ENCODE measurements around the gene BCAS1. TPM values are rescaled to one million over a fixed set of nuclear protein-coding genes. Genes with fewer than 3 reads are reported as not detected.

BCAS1 gene
- total and polyA plus RNA-seq, 2 donors = 0.38 to 1.5 TPM

GRCh38 chr20:53996584-53997486, 73.6 kb downstream of the BCAS1 start:
- H3K27me3 ChIP-seq (ENCODE audit: control insufficient read depth in 2 of 2, insufficient read depth in 1 of 2, low read length in 1 of 2) = no peaks in the 10 kb centered on the region
- WGBS = 88% methylated on average over 10 of the region's 10 CpGs
- no peaks in the 10 kb centered on the region for H3K9me3 ChIP-seq (ENCODE audit: control insufficient read depth in 2 of 2, insufficient read depth in 1 of 2, low read length in 1 of 2)
- no peaks in the 10 kb centered on the region for H3K36me3 ChIP-seq (ENCODE audit: control insufficient read depth in 2 of 2, insufficient read depth in 2 of 2, low read length in 1 of 2)
- H3K4me1 ChIP-seq (ENCODE audit: control insufficient read depth in 2 of 2, insufficient read depth in 2 of 2, low read length in 2 of 2) = no peaks in the 10 kb centered on the region
- H3K4me3 ChIP-seq (ENCODE audit: low read length in 2 of 2) = no peak overlapping the region
- DNase-seq (ENCODE audit: low read depth in 6 of 9, low spot score in 9 of 9) = no peak
- H3K27ac ChIP-seq (ENCODE audit: low read depth in 1 of 2, low read length in 1 of 2) = no peak overlapping the region

- WGBS = 94% methylated on average over 5 of the region's 5 CpGs
- Histone ChIP-seq H3K27me3 (ENCODE audit: control insufficient read depth in 2 of 2, insufficient read depth in 1 of 2, low read length in 1 of 2) (no peaks in the 10 kb centered on the region), H3K9me3 (ENCODE audit: control insufficient read depth in 2 of 2, insufficient read depth in 1 of 2, low read length in 1 of 2) (no peaks in the 10 kb centered on the region), H3K27ac (ENCODE audit: low read depth in 1 of 2, low read length in 1 of 2) (no peak overlapping the region), H3K36me3 (ENCODE audit: control insufficient read depth in 2 of 2, insufficient read depth in 2 of 2, low read length in 1 of 2) (no peaks in the 10 kb centered on the region), H3K4me1 (ENCODE audit: control insufficient read depth in 2 of 2, insufficient read depth in 2 of 2, low read length in 2 of 2) (no peaks in the 10 kb centered on the region), H3K4me3 (ENCODE audit: low read length in 2 of 2) (no peak overlapping the region)
- no peak for DNase-seq (ENCODE audit: low read depth in 6 of 9, low spot score in 9 of 9)
Observed at GRCh38 chr20:53995949-53996348, 74.4 kb downstream of the BCAS1 start.

GRCh38 chr20:53994088-53994487, 76.3 kb downstream of the BCAS1 start:
- H3K27me3 ChIP-seq (ENCODE audit: control insufficient read depth in 2 of 2, insufficient read depth in 1 of 2, low read length in 1 of 2) = no peaks in the 10 kb centered on the region
- no peaks in the 10 kb centered on the region for H3K36me3 ChIP-seq (ENCODE audit: control insufficient read depth in 2 of 2, insufficient read depth in 2 of 2, low read length in 1 of 2)
- H3K9me3 ChIP-seq (ENCODE audit: control insufficient read depth in 2 of 2, insufficient read depth in 1 of 2, low read length in 1 of 2) = no peaks in the 10 kb centered on the region
- no peaks in the 10 kb centered on the region for H3K4me1 ChIP-seq (ENCODE audit: control insufficient read depth in 2 of 2, insufficient read depth in 2 of 2, low read length in 2 of 2)
- no peak for DNase-seq (ENCODE audit: low read depth in 6 of 9, low spot score in 9 of 9)
- H3K4me3 ChIP-seq (ENCODE audit: low read length in 2 of 2) = no peak overlapping the region
- WGBS = 93% methylated on average over 7 of the region's 7 CpGs
- H3K27ac ChIP-seq (ENCODE audit: low read depth in 1 of 2, low read length in 1 of 2) = no peak overlapping the region

GRCh38 chr20:53993310-53993709, 77.1 kb downstream of the BCAS1 start:
- H3K4me3 ChIP-seq (ENCODE audit: low read length in 2 of 2) = no peak overlapping the region
- no peaks in the 10 kb centered on the region for H3K36me3 ChIP-seq (ENCODE audit: control insufficient read depth in 2 of 2, insufficient read depth in 2 of 2, low read length in 1 of 2)
- no peaks in the 10 kb centered on the region for H3K4me1 ChIP-seq (ENCODE audit: control insufficient read depth in 2 of 2, insufficient read depth in 2 of 2, low read length in 2 of 2)
- no peak for DNase-seq (ENCODE audit: low read depth in 6 of 9, low spot score in 9 of 9)
- no peaks in the 10 kb centered on the region for H3K27me3 ChIP-seq (ENCODE audit: control insufficient read depth in 2 of 2, insufficient read depth in 1 of 2, low read length in 1 of 2)
- H3K9me3 ChIP-seq (ENCODE audit: control insufficient read depth in 2 of 2, insufficient read depth in 1 of 2, low read length in 1 of 2) = no peaks in the 10 kb centered on the region
- no peak overlapping the region for H3K27ac ChIP-seq (ENCODE audit: low read depth in 1 of 2, low read length in 1 of 2)
- WGBS = 75% methylated on average over 5 of the region's 5 CpGs

GRCh38 chr20:53990768-53991450, 79.5 kb downstream of the BCAS1 start:
- DNase-seq (ENCODE audit: low read depth in 6 of 9, low spot score in 9 of 9) = no peak
- 95% methylated on average over 9 of the region's 9 CpGs for WGBS
- H3K4me3 ChIP-seq (ENCODE audit: low read length in 2 of 2) = no peak overlapping the region
- H3K36me3 ChIP-seq (ENCODE audit: control insufficient read depth in 2 of 2, insufficient read depth in 2 of 2, low read length in 1 of 2) = no peaks in the 10 kb centered on the region
- no peaks in the 10 kb centered on the region for H3K9me3 ChIP-seq (ENCODE audit: control insufficient read depth in 2 of 2, insufficient read depth in 1 of 2, low read length in 1 of 2)
- no peak overlapping the region for H3K27ac ChIP-seq (ENCODE audit: low read depth in 1 of 2, low read length in 1 of 2)
- no peaks in the 10 kb centered on the region for H3K27me3 ChIP-seq (ENCODE audit: control insufficient read depth in 2 of 2, insufficient read depth in 1 of 2, low read length in 1 of 2)
- H3K4me1 ChIP-seq (ENCODE audit: control insufficient read depth in 2 of 2, insufficient read depth in 2 of 2, low read length in 2 of 2) = no peaks in the 10 kb centered on the region

- no peaks in the 10 kb centered on the region for H3K36me3 ChIP-seq (ENCODE audit: control insufficient read depth in 2 of 2, insufficient read depth in 2 of 2, low read length in 1 of 2)
- no peaks in the 10 kb centered on the region for H3K27me3 ChIP-seq (ENCODE audit: control insufficient read depth in 2 of 2, insufficient read depth in 1 of 2, low read length in 1 of 2)
- no peaks in the 10 kb centered on the region for H3K9me3 ChIP-seq (ENCODE audit: control insufficient read depth in 2 of 2, insufficient read depth in 1 of 2, low read length in 1 of 2)
- no peak overlapping the region for H3K4me3 ChIP-seq (ENCODE audit: low read length in 2 of 2)
- H3K27ac ChIP-seq (ENCODE audit: low read depth in 1 of 2, low read length in 1 of 2) = no peak overlapping the region
- DNase-seq (ENCODE audit: low read depth in 6 of 9, low spot score in 9 of 9) = no peak
- 88% methylated on average over 2 of the region's 2 CpGs for WGBS
- H3K4me1 ChIP-seq (ENCODE audit: control insufficient read depth in 2 of 2, insufficient read depth in 2 of 2, low read length in 2 of 2) = no peaks in the 10 kb centered on the region
Observed at GRCh38 chr20:53990003-53990402, 80.4 kb downstream of the BCAS1 start.

GRCh38 chr20:53989401-53989800, 81.0 kb downstream of the BCAS1 start:
- H3K9me3 ChIP-seq (ENCODE audit: control insufficient read depth in 2 of 2, insufficient read depth in 1 of 2, low read length in 1 of 2) = no peaks in the 10 kb centered on the region
- H3K27me3 ChIP-seq (ENCODE audit: control insufficient read depth in 2 of 2, insufficient read depth in 1 of 2, low read length in 1 of 2) = no peaks in the 10 kb centered on the region
- no peaks in the 10 kb centered on the region for H3K4me1 ChIP-seq (ENCODE audit: control insufficient read depth in 2 of 2, insufficient read depth in 2 of 2, low read length in 2 of 2)
- WGBS = 93% methylated on average over 2 of the region's 2 CpGs
- no peak for DNase-seq (ENCODE audit: low read depth in 6 of 9, low spot score in 9 of 9)
- H3K4me3 ChIP-seq (ENCODE audit: low read length in 2 of 2) = no peak overlapping the region
- no peak overlapping the region for H3K27ac ChIP-seq (ENCODE audit: low read depth in 1 of 2, low read length in 1 of 2)
- H3K36me3 ChIP-seq (ENCODE audit: control insufficient read depth in 2 of 2, insufficient read depth in 2 of 2, low read length in 1 of 2) = no peaks in the 10 kb centered on the region

- H3K27ac ChIP-seq (ENCODE audit: low read depth in 1 of 2, low read length in 1 of 2) = no peak overlapping the region
- H3K4me3 ChIP-seq (ENCODE audit: low read length in 2 of 2) = no peak overlapping the region
- H3K27me3 ChIP-seq (ENCODE audit: control insufficient read depth in 2 of 2, insufficient read depth in 1 of 2, low read length in 1 of 2) = no peaks in the 10 kb centered on the region
- H3K4me1 ChIP-seq (ENCODE audit: control insufficient read depth in 2 of 2, insufficient read depth in 2 of 2, low read length in 2 of 2) = no peaks in the 10 kb centered on the region
- WGBS = 95% methylated on average over 4 of the region's 4 CpGs
- H3K9me3 ChIP-seq (ENCODE audit: control insufficient read depth in 2 of 2, insufficient read depth in 1 of 2, low read length in 1 of 2) = no peaks in the 10 kb centered on the region
- DNase-seq (ENCODE audit: low read depth in 6 of 9, low spot score in 9 of 9) = no peak
- no peaks in the 10 kb centered on the region for H3K36me3 ChIP-seq (ENCODE audit: control insufficient read depth in 2 of 2, insufficient read depth in 2 of 2, low read length in 1 of 2)
Observed at GRCh38 chr20:53986037-53986650, 84.2 kb downstream of the BCAS1 start.

- Histone ChIP-seq H3K4me1 (ENCODE audit: control insufficient read depth in 2 of 2, insufficient read depth in 2 of 2, low read length in 2 of 2) (no peaks in the 10 kb centered on the region), H3K4me3 (ENCODE audit: low read length in 2 of 2) (no peak overlapping the region), H3K27me3 (ENCODE audit: control insufficient read depth in 2 of 2, insufficient read depth in 1 of 2, low read length in 1 of 2) (no peaks in the 10 kb centered on the region), H3K27ac (ENCODE audit: low read depth in 1 of 2, low read length in 1 of 2) (no peak overlapping the region), H3K36me3 (ENCODE audit: control insufficient read depth in 2 of 2, insufficient read depth in 2 of 2, low read length in 1 of 2) (no peaks in the 10 kb centered on the region), H3K9me3 (ENCODE audit: control insufficient read depth in 2 of 2, insufficient read depth in 1 of 2, low read length in 1 of 2) (no peaks in the 10 kb centered on the region)
- 97% methylated on average over 8 of the region's 8 CpGs for WGBS
- no peak for DNase-seq (ENCODE audit: low read depth in 6 of 9, low spot score in 9 of 9)
Observed at GRCh38 chr20:53985150-53985518, 85.3 kb downstream of the BCAS1 start.

Data from thymus (tissue), 11 donors.